Measurements from ENCODE around the gene CDC6.

Gene CDC6, protein sequence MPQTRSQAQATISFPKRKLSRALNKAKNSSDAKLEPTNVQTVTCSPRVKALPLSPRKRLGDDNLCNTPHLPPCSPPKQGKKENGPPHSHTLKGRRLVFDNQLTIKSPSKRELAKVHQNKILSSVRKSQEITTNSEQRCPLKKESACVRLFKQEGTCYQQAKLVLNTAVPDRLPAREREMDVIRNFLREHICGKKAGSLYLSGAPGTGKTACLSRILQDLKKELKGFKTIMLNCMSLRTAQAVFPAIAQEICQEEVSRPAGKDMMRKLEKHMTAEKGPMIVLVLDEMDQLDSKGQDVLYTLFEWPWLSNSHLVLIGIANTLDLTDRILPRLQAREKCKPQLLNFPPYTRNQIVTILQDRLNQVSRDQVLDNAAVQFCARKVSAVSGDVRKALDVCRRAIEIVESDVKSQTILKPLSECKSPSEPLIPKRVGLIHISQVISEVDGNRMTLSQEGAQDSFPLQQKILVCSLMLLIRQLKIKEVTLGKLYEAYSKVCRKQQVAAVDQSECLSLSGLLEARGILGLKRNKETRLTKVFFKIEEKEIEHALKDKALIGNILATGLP

GRCh38 chr17:40287494-40288369 lies at the start of gene CDC6:
TSS of gene CDC6 (plus strand) at chr17:40287879. CDS start at chr17:40289421, 1,542 bp downstream.
- peak within 1 kb of the TSS; percentile 81 for H3K27ac ChIP-seq
- peak; percentile 43; the same call in 1 of the 2 replicates for TF ChIP-seq ZFX (IDR thresholded peaks at IDR 0.05)
- TF ChIP-seq, protein P1, sequence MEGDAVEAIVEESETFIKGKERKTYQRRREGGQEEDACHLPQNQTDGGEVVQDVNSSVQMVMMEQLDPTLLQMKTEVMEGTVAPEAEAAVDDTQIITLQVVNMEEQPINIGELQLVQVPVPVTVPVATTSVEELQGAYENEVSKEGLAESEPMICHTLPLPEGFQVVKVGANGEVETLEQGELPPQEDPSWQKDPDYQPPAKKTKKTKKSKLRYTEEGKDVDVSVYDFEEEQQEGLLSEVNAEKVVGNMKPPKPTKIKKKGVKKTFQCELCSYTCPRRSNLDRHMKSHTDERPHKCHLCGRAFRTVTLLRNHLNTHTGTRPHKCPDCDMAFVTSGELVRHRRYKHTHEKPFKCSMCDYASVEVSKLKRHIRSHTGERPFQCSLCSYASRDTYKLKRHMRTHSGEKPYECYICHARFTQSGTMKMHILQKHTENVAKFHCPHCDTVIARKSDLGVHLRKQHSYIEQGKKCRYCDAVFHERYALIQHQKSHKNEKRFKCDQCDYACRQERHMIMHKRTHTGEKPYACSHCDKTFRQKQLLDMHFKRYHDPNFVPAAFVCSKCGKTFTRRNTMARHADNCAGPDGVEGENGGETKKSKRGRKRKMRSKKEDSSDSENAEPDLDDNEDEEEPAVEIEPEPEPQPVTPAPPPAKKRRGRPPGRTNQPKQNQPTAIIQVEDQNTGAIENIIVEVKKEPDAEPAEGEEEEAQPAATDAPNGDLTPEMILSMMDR (conservative IDR thresholded peaks at IDR 0.05), result no peak

DNA sequence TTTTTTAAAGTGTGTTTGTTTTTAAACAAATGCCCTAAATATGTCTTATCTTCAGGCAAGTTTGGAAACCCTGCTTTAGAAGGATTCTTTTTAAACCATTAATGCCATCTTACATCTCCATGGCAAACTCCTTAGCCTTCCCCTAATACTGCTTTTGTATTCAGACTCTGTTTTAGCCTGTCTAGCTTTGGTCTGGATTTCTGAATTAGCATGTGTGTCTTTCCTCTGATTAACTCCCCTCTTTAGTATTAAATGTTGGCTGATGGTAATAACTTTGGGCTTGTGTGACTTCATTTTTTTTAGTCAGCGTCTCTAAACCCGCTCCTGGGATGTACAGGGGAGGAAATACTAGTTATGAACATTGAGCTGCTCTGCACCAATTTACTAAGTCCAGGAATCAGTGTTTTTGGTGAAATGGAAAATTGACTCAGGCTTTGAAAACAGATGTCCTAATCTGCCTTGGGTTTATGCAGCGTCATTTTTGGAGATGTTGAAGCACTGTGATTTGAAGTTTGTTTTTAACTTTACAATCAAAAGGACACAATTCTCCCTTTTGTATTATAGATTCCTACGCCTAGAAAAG lies 46.3 kb upstream of the CDC6 start:
- TF ChIP-seq ZFX (IDR thresholded peaks at IDR 0.05), result no peak
- TF ChIP-seq, protein P1 (conservative IDR thresholded peaks at IDR 0.05), result no peak
- H3K27ac ChIP-seq, result no peak overlapping the region

- no peak overlapping the region for H3K27ac ChIP-seq
- TF ChIP-seq, protein P1 (conservative IDR thresholded peaks at IDR 0.05), result no peak
- TF ChIP-seq ZFX (IDR thresholded peaks at IDR 0.05), result no peak
Measured at GRCh38 chr17:40242774-40243173, 44.9 kb upstream of the CDC6 start.

DNA sequence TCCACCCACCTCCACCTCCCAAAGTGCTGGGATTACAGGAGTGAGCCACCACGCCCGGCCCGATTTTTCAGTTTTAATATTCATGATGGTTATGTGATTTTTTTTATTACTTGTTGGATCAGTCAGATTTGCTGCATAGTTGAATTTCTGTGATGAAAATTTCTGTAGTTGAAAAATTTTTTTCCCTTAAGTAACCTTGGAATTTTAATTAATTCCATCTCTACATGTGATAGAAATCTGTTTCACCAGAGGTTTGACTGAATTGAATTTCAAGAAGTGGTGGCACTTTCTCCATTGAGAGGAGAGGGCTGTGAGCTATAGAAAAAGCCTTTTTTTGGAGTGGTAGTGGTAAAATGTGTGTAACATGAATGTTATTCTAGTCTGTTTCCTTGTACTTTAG lies 43.9 kb upstream of the CDC6 start:
- TF ChIP-seq ZFX (IDR thresholded peaks at IDR 0.05), result no peak
- H3K27ac ChIP-seq, result no peak overlapping the region

- no peak overlapping the region for H3K27ac ChIP-seq
- TF ChIP-seq ZFX (IDR thresholded peaks at IDR 0.05), result no peak
Measured at GRCh38 chr17:40244255-40244654, 43.4 kb upstream of the CDC6 start.

- TF ChIP-seq, protein P1 (conservative IDR thresholded peaks at IDR 0.05), result no peak
- TF ChIP-seq ZFX (IDR thresholded peaks at IDR 0.05), result no peak
- no peak overlapping the region for H3K27ac ChIP-seq
Measured at GRCh38 chr17:40247926-40248495, 39.7 kb upstream of the CDC6 start.

GRCh38 chr17:40248507-40248906 lies 39.2 kb upstream of the CDC6 start:
- H3K27ac ChIP-seq, result no peak overlapping the region
- TF ChIP-seq, protein P1 (conservative IDR thresholded peaks at IDR 0.05), result no peak
- TF ChIP-seq ZFX (IDR thresholded peaks at IDR 0.05), result no peak
